NCI-H2171 treated with DMSO at 0.1 percent for 48 hours (cell line): ENCODE results near the gene ZNF41.

ENCODE experiments used
- DNase-seq: peaks from one replicate; lab custom pipeline; 2025; lab: John Stamatoyannopoulos, UW

ZNF41 gene

GRCh38 chrX:47489507-47490275 lies 6.7 kb upstream of the ZNF41 start:
- no peak for DNase-seq

GRCh38 chrX:47484885-47485284 lies 1.9 kb upstream of the ZNF41 start:
- DNase-seq: no peak

- no peak for DNase-seq
Measured at GRCh38 chrX:47483306-47484268, 565 bp upstream of the ZNF41 start.

- DNase-seq: no peak
Measured at GRCh38 chrX:47482065-47482511, 934 bp downstream of the ZNF41 start.

GRCh38 chrX:47481160-47481559 lies 1.9 kb downstream of the ZNF41 start:
- no peak for DNase-seq

GRCh38 chrX:47480576-47480975 lies 2.4 kb downstream of the ZNF41 start:
- DNase-seq: no peak

GRCh38 chrX:47475476-47475875 lies 7.5 kb downstream of the ZNF41 start:
- no peak for DNase-seq

- DNase-seq: no peak
Measured at GRCh38 chrX:47467106-47467505, 15.9 kb downstream of the ZNF41 start.

GRCh38 chrX:47460561-47460960 lies 22.5 kb downstream of the ZNF41 start:
- DNase-seq: no peak

GRCh38 chrX:47458528-47458927 lies 24.5 kb downstream of the ZNF41 start:
- DNase-seq: no peak

GRCh38 chrX:47456080-47456479 lies 26.9 kb downstream of the ZNF41 start:
- no peak for DNase-seq

- no peak for DNase-seq
Measured at GRCh38 chrX:47452112-47452511, 30.9 kb downstream of the ZNF41 start.

GRCh38 chrX:47448165-47448806 lies 34.7 kb downstream of the ZNF41 start:
- DNase-seq: no peak

- DNase-seq: no peak
Measured at GRCh38 chrX:47447607-47448006, 35.4 kb downstream of the ZNF41 start.

- no peak for DNase-seq
Measured at GRCh38 chrX:47446971-47447370, 36.1 kb downstream of the ZNF41 start.

- no peak for DNase-seq
Measured at GRCh38 chrX:47446431-47446830, 36.6 kb downstream of the ZNF41 start.

- DNase-seq: no peak
Measured at GRCh38 chrX:47430925-47431324, 52.1 kb downstream of the ZNF41 start.

GRCh38 chrX:47422444-47422843 lies 60.6 kb downstream of the ZNF41 start:
- DNase-seq: no peak

GRCh38 chrX:47420962-47421361 lies 62.1 kb downstream of the ZNF41 start:
- no peak for DNase-seq

GRCh38 chrX:47420265-47420664 lies 62.8 kb downstream of the ZNF41 start:
- no peak for DNase-seq

GRCh38 chrX:47413179-47413594 lies 69.8 kb downstream of the ZNF41 start:
- DNase-seq: no peak
